ENCODE results near the gene IL3.
"Not testable (repeated sequence)": the region's sequence is repeated elsewhere in the genome, so short reads cannot be mapped to it uniquely, and the experiment has no call there.

Gene IL3

DNA sequence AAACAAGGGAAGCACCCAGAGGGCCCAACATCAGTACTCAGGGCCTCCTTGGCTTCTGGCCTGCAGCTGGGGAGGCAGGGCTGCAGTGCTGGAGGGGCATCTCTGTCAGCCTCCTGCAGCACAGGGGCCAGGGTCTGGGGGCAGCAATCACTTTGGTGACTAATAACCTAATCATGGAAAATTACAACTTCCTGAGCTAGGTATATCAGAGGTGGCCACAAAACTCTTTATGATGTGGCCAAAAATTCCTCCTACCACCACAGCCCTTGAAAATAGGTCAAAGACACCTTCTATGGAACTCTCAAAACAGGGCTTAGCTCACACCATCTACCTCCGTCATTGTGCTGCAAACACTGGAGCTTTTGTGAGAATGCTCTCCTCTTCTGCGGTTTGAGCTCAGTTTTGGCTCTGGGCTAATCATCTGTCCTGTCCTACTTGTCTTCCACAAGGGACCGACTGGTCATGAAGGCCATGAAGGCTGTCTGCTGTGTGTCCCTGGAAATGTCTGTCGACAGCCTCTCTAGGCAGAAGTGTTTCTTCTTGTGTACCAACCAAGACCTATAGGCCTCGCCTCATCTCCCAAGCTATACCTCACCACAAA lies 41.7 kb downstream of the IL3 start:
- H3K27ac Mint-ChIP-seq = peak overlapping the region; percentile 47
- no peaks in the 10 kb centered on the region for H3K9me3 Mint-ChIP-seq
- H3K4me3 Mint-ChIP-seq = peak overlapping the region; percentile 53
- H3K36me3 Mint-ChIP-seq = no peaks in the 10 kb centered on the region
- no peaks in the 10 kb centered on the region for H3K27me3 Mint-ChIP-seq
- peaks cover 60% of the 10 kb centered on the region for H3K4me1 Mint-ChIP-seq

DNA sequence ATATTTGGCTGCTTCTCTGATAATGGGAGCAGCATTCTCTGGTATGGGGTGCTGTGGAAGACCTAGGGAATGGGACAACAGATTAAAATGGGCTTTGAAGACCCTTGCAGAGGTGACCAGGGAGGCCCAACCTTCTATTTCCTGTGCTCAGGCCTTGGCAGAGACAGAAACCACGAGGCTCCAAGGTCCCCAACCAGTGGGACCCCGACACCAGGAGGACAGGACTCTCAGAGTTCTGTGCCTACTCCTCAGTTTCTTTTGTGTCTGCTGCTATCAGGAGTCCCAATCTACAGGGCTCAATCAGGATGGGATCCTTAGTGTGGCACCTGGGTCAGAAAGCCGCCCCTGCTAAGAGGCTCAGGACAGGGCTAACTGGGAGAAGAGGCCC lies 42.5 kb downstream of the IL3 start:
- Mint-ChIP-seq H3K4me3 (peak overlapping the region; percentile 60), H3K9me3 (no peaks in the 10 kb centered on the region), H3K27me3 (no peaks in the 10 kb centered on the region), H3K27ac (peak overlapping the region; percentile 76), H3K36me3 (no peaks in the 10 kb centered on the region), H3K4me1 (peaks cover 60% of the 10 kb centered on the region)

DNA sequence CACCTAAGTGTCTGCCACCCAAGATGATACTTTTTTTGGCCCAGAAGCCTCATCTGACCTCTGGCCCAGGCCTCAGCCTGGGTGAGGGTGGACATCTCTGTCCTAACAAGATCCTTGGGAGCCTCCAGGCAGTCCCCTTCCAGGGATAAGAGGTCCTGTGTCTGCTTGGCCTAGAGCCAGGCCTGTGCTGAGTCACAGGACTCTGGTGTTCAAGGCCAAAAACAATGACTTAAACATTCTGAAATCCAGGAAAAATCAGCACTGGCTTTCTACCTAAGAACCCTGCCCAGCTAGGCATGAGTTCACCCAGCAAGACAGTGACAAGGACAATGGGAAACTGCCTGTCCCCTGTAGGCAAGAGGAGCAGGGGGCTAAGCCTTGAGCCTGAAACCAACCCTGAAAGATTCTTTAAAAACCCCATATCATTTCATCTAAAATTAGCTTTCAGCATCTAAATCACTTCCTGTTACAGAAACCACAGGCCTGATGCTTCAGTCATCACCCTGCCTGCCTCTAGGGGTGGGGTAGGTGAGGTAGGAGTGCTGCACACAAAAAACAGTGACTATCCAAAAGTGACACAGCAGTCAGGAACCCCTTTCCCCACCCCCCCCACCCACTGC lies 43.0 kb downstream of the IL3 start:
- H3K4me1 Mint-ChIP-seq = peaks cover 58% of the 10 kb centered on the region
- H3K27me3 Mint-ChIP-seq = no peaks in the 10 kb centered on the region
- peak overlapping the region; percentile 76 for H3K27ac Mint-ChIP-seq
- H3K9me3 Mint-ChIP-seq = no peaks in the 10 kb centered on the region
- H3K4me3 Mint-ChIP-seq = peak overlapping the region; percentile 60
- H3K36me3 Mint-ChIP-seq = no peaks in the 10 kb centered on the region

DNA sequence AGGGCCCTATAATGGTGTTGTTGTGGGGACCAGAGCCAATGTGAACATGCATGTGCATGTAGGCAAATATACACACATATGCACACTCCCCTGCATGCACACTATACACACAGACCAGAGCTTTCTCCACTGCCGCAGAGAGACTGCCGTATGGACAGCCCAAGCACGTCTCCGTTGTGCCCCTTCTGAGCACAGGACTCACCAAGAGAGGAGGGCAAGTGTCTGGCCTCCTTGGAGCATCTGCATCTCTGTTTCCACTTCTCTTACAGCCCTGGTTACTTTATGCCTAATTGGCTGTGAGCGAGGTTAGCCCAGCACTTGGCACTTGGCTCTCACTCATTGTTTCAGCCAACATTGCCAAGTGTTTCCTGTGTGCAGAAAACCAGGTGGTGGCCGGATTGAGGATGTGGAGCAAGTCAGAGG lies 43.5 kb downstream of the IL3 start:
- peaks cover 52% of the 10 kb centered on the region for H3K4me1 Mint-ChIP-seq
- H3K4me3 Mint-ChIP-seq = no peak overlapping the region
- peak overlapping the region; percentile 8 for H3K27ac Mint-ChIP-seq
- no peaks in the 10 kb centered on the region for H3K27me3 Mint-ChIP-seq
- H3K9me3 Mint-ChIP-seq = no peaks in the 10 kb centered on the region
- no peaks in the 10 kb centered on the region for H3K36me3 Mint-ChIP-seq

DNA sequence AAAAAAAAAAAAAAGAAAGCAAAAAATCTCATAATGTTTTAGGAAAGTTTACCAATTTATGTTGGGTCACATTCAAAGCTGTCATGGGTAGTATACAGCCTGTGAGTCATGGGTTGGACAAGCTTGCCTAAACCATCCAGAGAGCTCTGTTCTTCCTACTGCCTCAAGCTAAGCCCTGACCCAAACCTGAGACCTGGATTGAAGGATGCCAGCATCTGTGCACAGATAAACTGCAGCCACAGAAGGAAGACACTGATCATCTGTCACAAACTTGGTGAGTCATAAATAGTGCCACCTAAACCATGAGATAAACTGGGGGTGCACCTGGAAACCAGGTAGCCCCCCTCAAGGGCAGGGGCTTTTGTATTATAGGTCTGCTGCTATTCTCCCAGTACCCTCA lies 44.1 kb downstream of the IL3 start:
- peak overlapping the region; percentile 51 for H3K27ac Mint-ChIP-seq
- no peaks in the 10 kb centered on the region for H3K27me3 Mint-ChIP-seq
- peaks cover 47% of the 10 kb centered on the region for H3K4me1 Mint-ChIP-seq
- H3K4me3 Mint-ChIP-seq = no peak overlapping the region
- no peaks in the 10 kb centered on the region for H3K36me3 Mint-ChIP-seq
- H3K9me3 Mint-ChIP-seq = no peaks in the 10 kb centered on the region

DNA sequence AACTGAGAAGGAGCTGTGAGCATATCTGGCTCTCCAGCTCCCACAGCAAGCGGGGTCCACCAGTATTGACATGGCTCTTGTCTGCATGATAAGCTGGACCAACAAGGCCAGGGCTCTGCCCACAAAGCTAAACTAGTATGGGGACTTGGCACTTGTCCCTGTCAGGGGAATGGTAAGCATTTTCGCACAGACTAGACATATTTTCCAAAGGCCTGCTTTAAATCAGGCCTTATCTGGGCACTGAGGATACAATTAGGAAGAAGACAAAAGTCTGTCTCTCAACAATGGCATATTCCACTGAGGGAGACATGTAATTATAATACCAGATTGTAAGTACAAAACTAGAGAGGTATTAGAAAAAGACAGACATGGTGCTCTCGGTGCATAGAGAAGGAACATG lies 45.2 kb downstream of the IL3 start:
- no peak overlapping the region for H3K27ac Mint-ChIP-seq
- peaks cover 46% of the 10 kb centered on the region for H3K4me1 Mint-ChIP-seq
- no peak overlapping the region for H3K4me3 Mint-ChIP-seq

DNA sequence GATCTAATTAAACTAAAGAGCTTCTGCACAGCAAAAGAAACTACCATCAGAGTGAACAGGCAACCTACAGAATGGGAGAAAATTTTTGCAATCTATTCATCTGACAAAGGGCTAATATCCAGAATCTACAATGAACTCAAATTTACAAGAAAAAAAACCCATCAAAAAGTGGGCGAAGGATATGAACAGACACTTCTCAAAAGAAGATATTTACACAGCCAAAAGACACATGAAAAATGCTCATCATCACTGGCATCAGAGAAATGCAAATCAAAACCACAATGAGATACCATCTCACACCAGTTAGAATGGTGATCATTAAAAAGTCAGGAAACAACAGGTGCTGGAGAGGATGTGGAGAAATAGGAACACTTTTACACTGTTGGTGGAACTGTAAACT lies 48.0 kb downstream of the IL3 start:
- H3K27me3 Mint-ChIP-seq, H3K9me3 Mint-ChIP-seq, H3K4me3 Mint-ChIP-seq, H3K36me3 Mint-ChIP-seq, H3K27ac Mint-ChIP-seq: not testable (repeated sequence)
- H3K4me1 Mint-ChIP-seq = peaks cover 33% of the 10 kb centered on the region

More for the DNA sequence above, 45.2 kb downstream of the IL3 start:
- H3K36me3 Mint-ChIP-seq = no peaks in the 10 kb centered on the region
- H3K9me3 Mint-ChIP-seq = no peaks in the 10 kb centered on the region
- H3K27me3 Mint-ChIP-seq = no peaks in the 10 kb centered on the region

DNA sequence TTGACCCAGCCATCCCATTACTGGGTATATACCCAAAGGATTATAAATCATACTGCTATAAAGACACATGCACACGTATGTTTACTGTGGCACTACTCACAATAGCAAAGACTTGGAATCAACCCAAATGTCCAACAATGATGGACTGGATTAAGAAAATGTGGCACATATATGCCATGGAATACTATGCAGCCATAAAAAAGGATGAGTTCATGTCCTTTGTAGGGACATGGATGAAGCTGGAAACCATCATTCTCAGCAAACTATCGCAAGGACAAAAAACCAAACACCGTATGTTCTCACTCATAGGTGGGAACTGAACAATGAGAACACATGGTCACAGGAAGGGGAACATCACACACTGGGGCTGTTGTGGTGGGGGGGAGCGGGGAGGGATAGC lies 48.5 kb downstream of the IL3 start:
- H3K27me3 Mint-ChIP-seq, H3K4me3 Mint-ChIP-seq, H3K9me3 Mint-ChIP-seq, H3K36me3 Mint-ChIP-seq: not testable (repeated sequence)
- Mint-ChIP-seq H3K27ac (peak overlapping the region; percentile 51), H3K4me1 (peaks cover 28% of the 10 kb centered on the region)

DNA sequence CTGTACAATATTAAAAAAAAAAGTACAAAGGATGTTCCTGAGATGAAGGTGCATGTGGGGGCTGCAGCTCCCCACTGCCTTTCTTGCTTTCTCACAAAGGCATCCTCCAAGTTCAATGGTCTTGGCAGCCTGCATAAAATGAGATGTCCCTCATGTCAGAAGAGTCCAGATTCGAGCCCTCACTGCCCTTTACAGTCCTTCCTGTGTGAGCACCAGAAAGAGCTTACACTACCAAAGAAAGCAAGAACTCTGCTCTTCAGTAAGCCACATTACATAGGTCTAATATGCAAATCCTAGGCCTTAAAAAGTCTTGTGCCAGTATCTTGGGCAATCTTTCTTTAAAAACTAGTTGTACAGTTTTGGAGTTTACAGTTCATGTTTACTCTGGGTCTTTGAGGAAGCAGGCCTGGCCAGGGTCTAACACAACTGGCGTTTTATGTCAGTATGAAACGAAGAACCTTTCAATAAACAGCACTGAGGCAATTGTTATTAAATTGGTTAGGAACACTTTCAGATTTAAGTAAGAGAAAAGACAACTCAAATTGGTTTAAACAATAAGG lies 49.1 kb downstream of the IL3 start:
- Mint-ChIP-seq H3K9me3 (no peaks in the 10 kb centered on the region), H3K36me3 (peaks cover 1% of the 10 kb centered on the region), H3K27ac (peak overlapping the region; percentile 2), H3K27me3 (no peaks in the 10 kb centered on the region), H3K4me3 (no peak overlapping the region), H3K4me1 (peaks cover 23% of the 10 kb centered on the region)

DNA sequence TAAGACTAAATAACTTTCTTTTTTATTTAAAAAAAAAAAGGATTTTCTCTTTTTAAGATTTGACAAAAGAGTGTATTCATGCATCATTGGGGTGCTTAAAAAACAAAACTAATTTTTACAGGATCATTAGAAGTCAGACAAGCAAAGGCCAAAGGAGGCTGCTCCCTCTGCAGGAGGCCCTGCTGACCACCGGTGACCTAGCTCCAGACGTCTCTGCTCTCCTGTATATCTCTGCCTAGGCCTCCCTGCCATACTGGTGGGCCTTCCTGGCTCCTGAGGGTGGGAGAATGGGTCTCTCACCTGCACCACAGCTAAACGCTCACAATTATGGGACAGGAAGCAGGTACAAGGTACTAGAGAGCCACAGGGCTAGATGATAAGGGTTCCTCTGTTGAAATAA lies 49.7 kb downstream of the IL3 start:
- no peaks in the 10 kb centered on the region for H3K9me3 Mint-ChIP-seq
- no peak overlapping the region for H3K4me3 Mint-ChIP-seq
- H3K27ac Mint-ChIP-seq = no peak overlapping the region
- peaks cover 24% of the 10 kb centered on the region for H3K4me1 Mint-ChIP-seq
- no peaks in the 10 kb centered on the region for H3K27me3 Mint-ChIP-seq
- peaks cover 1% of the 10 kb centered on the region for H3K36me3 Mint-ChIP-seq

DNA sequence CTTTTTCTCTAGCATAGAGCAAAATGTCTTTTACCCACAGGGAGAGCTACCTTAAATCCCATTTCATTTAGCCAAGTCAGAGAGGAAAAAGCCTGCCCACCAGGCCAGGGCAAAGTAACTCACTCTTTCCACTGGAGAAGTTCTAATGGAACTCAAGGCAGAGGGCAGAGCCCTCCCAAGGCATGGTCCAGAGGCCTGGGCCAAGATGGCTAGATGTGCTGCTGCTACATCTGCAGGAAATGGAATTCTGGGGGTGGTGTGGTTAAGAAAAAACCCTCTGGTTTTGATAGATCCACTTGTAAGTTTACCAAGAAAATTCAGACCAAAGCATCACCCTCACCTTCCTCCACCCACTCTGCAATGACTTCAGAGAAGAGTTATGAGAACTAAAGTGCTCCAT lies 50.5 kb downstream of the IL3 start:
- H3K36me3 Mint-ChIP-seq = peaks cover 1% of the 10 kb centered on the region
- H3K4me3 Mint-ChIP-seq = no peak overlapping the region
- no peak overlapping the region for H3K27ac Mint-ChIP-seq
- H3K27me3 Mint-ChIP-seq = peaks cover 1% of the 10 kb centered on the region
- no peaks in the 10 kb centered on the region for H3K9me3 Mint-ChIP-seq
- H3K4me1 Mint-ChIP-seq = peaks cover 29% of the 10 kb centered on the region

DNA sequence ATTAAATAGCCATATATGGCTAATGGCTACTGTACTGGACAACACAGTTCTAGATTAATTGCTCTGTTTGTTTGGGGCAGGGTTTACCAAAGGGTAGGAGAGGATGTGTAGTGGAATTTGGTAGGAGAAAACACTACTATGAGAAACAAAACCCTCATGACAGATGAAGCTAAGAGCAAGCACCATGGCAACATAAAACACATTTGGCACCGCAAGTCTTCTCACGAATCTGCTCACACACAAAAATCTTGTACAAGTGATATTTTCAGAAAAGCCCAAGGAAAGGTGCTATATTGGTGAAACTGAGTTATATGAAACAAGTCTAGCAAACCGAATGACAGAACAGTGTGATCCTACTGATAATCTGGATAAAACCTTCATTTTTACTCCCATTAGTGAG lies 51.7 kb downstream of the IL3 start:
- H3K36me3 Mint-ChIP-seq = peaks cover 1% of the 10 kb centered on the region
- H3K4me1 Mint-ChIP-seq = peaks cover 29% of the 10 kb centered on the region
- H3K9me3 Mint-ChIP-seq = no peaks in the 10 kb centered on the region
- no peak overlapping the region for H3K27ac Mint-ChIP-seq
- peaks cover 1% of the 10 kb centered on the region for H3K27me3 Mint-ChIP-seq
- no peak overlapping the region for H3K4me3 Mint-ChIP-seq

Data from activated naive CD4-positive, alpha-beta T cell treated with anti-CD3 and anti-CD28 coated beads, Interleukin-2, amount 50 U/mL, for 24 hours (primary cell).